AG09319 (cell line): ENCODE data around the gene SEMA3C.

Experiments
- DNase-seq: peaks from one replicate; pipeline ENCODE4 v3.0.0-alpha.2; 2010; ENCODE audit warnings: low read depth; ENCODE audit errors: extremely low read depth
- TF ChIP-seq, protein P1 (sequence below): IDR thresholded peaks from 2 replicates; pipeline ENCODE4 v1.5.1; 2011; ENCODE audit warnings: low read depth, mild to moderate bottlenecking, inconsistent platforms, low read length, moderate library complexity

The SEMA3C gene

DNA sequence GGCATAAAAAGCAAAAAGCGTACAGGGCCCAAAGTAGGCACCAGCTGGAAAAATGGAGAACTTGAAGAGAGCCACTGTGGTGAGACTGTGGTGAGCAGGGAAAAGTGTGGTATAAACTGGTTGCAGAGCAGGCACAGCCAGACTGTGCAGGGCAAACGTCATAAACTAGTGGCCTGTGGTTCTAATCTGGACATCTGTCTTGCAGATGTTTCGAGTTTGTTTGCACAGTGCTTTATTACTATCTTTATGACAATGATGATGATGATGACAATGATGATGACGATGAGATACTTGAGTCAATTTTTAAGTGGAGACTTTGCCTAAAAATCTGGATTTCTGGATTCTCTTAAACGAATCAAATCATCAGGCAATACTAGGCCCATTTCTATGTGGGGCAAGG, 45.7 kb downstream of the SEMA3C start:
- TF ChIP-seq, protein P1, sequence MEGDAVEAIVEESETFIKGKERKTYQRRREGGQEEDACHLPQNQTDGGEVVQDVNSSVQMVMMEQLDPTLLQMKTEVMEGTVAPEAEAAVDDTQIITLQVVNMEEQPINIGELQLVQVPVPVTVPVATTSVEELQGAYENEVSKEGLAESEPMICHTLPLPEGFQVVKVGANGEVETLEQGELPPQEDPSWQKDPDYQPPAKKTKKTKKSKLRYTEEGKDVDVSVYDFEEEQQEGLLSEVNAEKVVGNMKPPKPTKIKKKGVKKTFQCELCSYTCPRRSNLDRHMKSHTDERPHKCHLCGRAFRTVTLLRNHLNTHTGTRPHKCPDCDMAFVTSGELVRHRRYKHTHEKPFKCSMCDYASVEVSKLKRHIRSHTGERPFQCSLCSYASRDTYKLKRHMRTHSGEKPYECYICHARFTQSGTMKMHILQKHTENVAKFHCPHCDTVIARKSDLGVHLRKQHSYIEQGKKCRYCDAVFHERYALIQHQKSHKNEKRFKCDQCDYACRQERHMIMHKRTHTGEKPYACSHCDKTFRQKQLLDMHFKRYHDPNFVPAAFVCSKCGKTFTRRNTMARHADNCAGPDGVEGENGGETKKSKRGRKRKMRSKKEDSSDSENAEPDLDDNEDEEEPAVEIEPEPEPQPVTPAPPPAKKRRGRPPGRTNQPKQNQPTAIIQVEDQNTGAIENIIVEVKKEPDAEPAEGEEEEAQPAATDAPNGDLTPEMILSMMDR: no peak
- no peak for DNase-seq

- TF ChIP-seq, protein P1: no peak
- no peak for DNase-seq
Measured at GRCh38 chr7:80871228-80871627, 47.6 kb downstream of the SEMA3C start.

GRCh38 chr7:80870813-80871212, 48.0 kb downstream of the SEMA3C start:
- no peak for DNase-seq
- TF ChIP-seq, protein P1: no peak

- TF ChIP-seq, protein P1: no peak
- DNase-seq: no peak
Measured at GRCh38 chr7:80869821-80870751, 48.8 kb downstream of the SEMA3C start.

GRCh38 chr7:80869106-80869784, 49.6 kb downstream of the SEMA3C start:
- TF ChIP-seq, protein P1: no peak
- no peak for DNase-seq

DNA sequence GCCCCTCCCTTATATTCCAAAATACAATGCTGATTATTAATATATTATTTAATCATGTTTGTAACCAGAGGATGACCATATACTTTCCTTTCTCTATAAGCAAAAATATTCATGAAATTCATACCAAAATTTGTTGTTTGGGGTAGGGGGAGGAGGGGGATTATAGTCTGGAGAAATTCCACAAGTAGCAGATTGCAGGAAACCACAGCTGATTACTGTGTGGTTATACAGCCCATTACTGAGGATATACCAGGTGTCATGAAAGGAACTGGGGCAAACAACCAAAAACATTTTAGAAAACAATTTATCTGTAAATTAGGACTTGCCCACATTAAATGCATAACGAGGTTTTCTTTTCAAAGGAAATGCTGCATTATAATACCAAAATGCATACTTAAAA, 50.3 kb downstream of the SEMA3C start:
- no peak for DNase-seq
- TF ChIP-seq, protein P1: no peak

GRCh38 chr7:80860554-80860953, 58.3 kb downstream of the SEMA3C start:
- TF ChIP-seq, protein P1: no peak
- DNase-seq: no peak
